GM21381 (cell line): ENCODE data around the gene TMEM63B.
"Not testable (repeated sequence)": the region's sequence is repeated elsewhere in the genome, so short reads cannot be mapped to it uniquely, and the experiment has no call there.

Experiments used
- ATAC-seq: cut with Tn5 transposase; IDR thresholded peaks from one replicate; pipeline ENCODE4 v1.9.1; 2021; ENCODE audit warnings: mild to moderate bottlenecking, moderate library complexity; ENCODE audit not compliant: unreplicated experiment

The TMEM63B gene

GRCh38 chr6:44169154-44169553 is 41.8 kb downstream of the TMEM63B start:
- ATAC-seq: no peak

GRCh38 chr6:44169886-44170570 is 42.7 kb downstream of the TMEM63B start:
- ATAC-seq: no peak

GRCh38 chr6:44171899-44172546 is 44.7 kb downstream of the TMEM63B start:
- no peak for ATAC-seq

- no peak for ATAC-seq
Observed at GRCh38 chr6:44172731-44173500, 45.6 kb downstream of the TMEM63B start.

- ATAC-seq: no peak
Observed at GRCh38 chr6:44176130-44176761, 48.9 kb downstream of the TMEM63B start.

GRCh38 chr6:44176762-44177509 is 49.6 kb downstream of the TMEM63B start:
- ATAC-seq: no peak

GRCh38 chr6:44177691-44178423 is 50.5 kb downstream of the TMEM63B start:
- ATAC-seq: no peak

- ATAC-seq: no peak
Observed at GRCh38 chr6:44178424-44179071, 51.2 kb downstream of the TMEM63B start.

- ATAC-seq: no peak
Observed at GRCh38 chr6:44179072-44179536, 51.8 kb downstream of the TMEM63B start.

- no peak for ATAC-seq
Observed at GRCh38 chr6:44179648-44180047, 52.3 kb downstream of the TMEM63B start.

GRCh38 chr6:44180406-44180805 is 53.1 kb downstream of the TMEM63B start:
- no peak for ATAC-seq

GRCh38 chr6:44180886-44181285 is 53.5 kb downstream of the TMEM63B start:
- no peak for ATAC-seq

- not testable (repeated sequence) for ATAC-seq
Observed at GRCh38 chr6:44181784-44182183, 54.4 kb downstream of the TMEM63B start.

GRCh38 chr6:44182911-44183390 is 55.6 kb downstream of the TMEM63B start:
- ATAC-seq: no peak

GRCh38 chr6:44183783-44184182 is 56.4 kb downstream of the TMEM63B start:
- no peak for ATAC-seq

- ATAC-seq: not testable (repeated sequence)
Observed at GRCh38 chr6:44185356-44185755, 58.0 kb downstream of the TMEM63B start.

GRCh38 chr6:44185953-44186634 is 58.7 kb downstream of the TMEM63B start:
- no peak for ATAC-seq

GRCh38 chr6:44186635-44187025 is 59.3 kb downstream of the TMEM63B start:
- no peak for ATAC-seq

- no peak for ATAC-seq
Observed at GRCh38 chr6:44188819-44189218, 61.5 kb downstream of the TMEM63B start.
